Left ventricle myocardium inferior (tissue), 1 donor: ENCODE results near the gene SPON1. TPM values are rescaled to one million over a fixed set of nuclear protein-coding genes. Genes with fewer than 3 reads are reported as not detected.
"Not testable (repeated sequence)": the region's sequence is repeated elsewhere in the genome, so short reads cannot be mapped to it uniquely, and the experiment has no call there.

Source experiments
- DNase-seq: peaks from one replicate; pipeline ENCODE4 v3.0.0-alpha.2; 2020
- H3K27ac ChIP-seq: fragments of 200-600 bp; replicated peaks from 2 replicates; pipeline ENCODE4 v1.8.0; 2021
- H3K27me3 ChIP-seq: fragments of 200-600 bp; 2 replicates; pipeline ENCODE4 v1.8.0; 2021; ENCODE audit warnings: low read depth
- H3K36me3 ChIP-seq: fragments of 200-600 bp; 2 replicates; pipeline ENCODE4 v1.8.0; 2021
- H3K4me1 ChIP-seq: fragments of 200-600 bp; 2 replicates; pipeline ENCODE4 v1.8.0; 2021
- H3K4me3 ChIP-seq: fragments of 200-600 bp; 2 replicates; pipeline ENCODE4 v1.8.0; 2021; ENCODE audit warnings: mild to moderate bottlenecking, moderate library complexity
- H3K9me3 ChIP-seq: fragments of 200-600 bp; replicated peaks from 2 replicates; pipeline ENCODE4 v1.8.0; 2021
- CTCF ChIP-seq: fragments of 200-600 bp; IDR thresholded peaks from 2 replicates; pipeline ENCODE4 v1.8.0; 2021; ENCODE audit warnings: antibody characterized with exemption, mild to moderate bottlenecking, borderline replicate concordance
- intact Hi-C: fragments of 100-400 bp; cut with micrococcal nuclease; formaldehyde crosslinking; loops from one replicate; pipeline ENCODE4 v1.11.0; 2022
- total RNA-seq: library from RNA; stranded (reverse); fragmentation: NEBNext Ultra II Directional; extraction: Animal tissue kit (Norgen Biotek cat#: 25700); gene quantifications from one replicate; pipeline ENCODE4 v1.2.1, GENCODE V29; 2021
- donor health status: DM: no; HTN: yes; CAD: no; lungs with severe emphysema.

SPON1 gene
- total RNA-seq, 1 donor from 2014 or later: 9.4 TPM

- no peak for DNase-seq
- intact Hi-C loops: no loop called here
- TF ChIP-seq CTCF: no peak
- H3K36me3 ChIP-seq: no peaks in the 10 kb centered on the region
- H3K4me1 ChIP-seq: no peaks in the 10 kb centered on the region
- peak overlapping the region; percentile 60 for H3K27ac ChIP-seq
- no peak overlapping the region for H3K4me3 ChIP-seq
- peaks cover 12% of the 10 kb centered on the region for H3K9me3 ChIP-seq
- peaks cover 46% of the 10 kb centered on the region for H3K27me3 ChIP-seq
Measured at GRCh38 chr11:14081581-14082231, 119.2 kb downstream of the SPON1 start.

- Histone ChIP-seq H3K4me3 (no peak overlapping the region), H3K9me3 (peaks cover 12% of the 10 kb centered on the region), H3K27me3 (peaks cover 49% of the 10 kb centered on the region), H3K4me1 (no peaks in the 10 kb centered on the region), H3K36me3 (no peaks in the 10 kb centered on the region), H3K27ac (peak overlapping the region; percentile 60)
- no peak for DNase-seq
- no peak for TF ChIP-seq CTCF
- intact Hi-C loops: no loop called here
Measured at GRCh38 chr11:14082338-14082737, 119.8 kb downstream of the SPON1 start.

- H3K4me3 ChIP-seq, H3K27ac ChIP-seq, H3K4me1 ChIP-seq, H3K36me3 ChIP-seq, intact Hi-C loops, DNase-seq: not testable (repeated sequence)
- peaks cover 51% of the 10 kb centered on the region for H3K27me3 ChIP-seq
- H3K9me3 ChIP-seq: peaks cover 12% of the 10 kb centered on the region
Measured at GRCh38 chr11:14088861-14089260, 126.3 kb downstream of the SPON1 start.

GRCh38 chr11:14089690-14090462, 127.4 kb downstream of the SPON1 start:
- DNase-seq: no peak
- no peak overlapping the region for H3K27ac ChIP-seq

GRCh38 chr11:14090631-14091030, 128.1 kb downstream of the SPON1 start:
- H3K4me3 ChIP-seq, H3K36me3 ChIP-seq, intact Hi-C loops, H3K4me1 ChIP-seq, H3K9me3 ChIP-seq, H3K27ac ChIP-seq, DNase-seq: not testable (repeated sequence)
- H3K27me3 ChIP-seq: peaks cover 46% of the 10 kb centered on the region

More at GRCh38 chr11:14089690-14090462, 127.4 kb downstream of the SPON1 start:
- Histone ChIP-seq H3K4me3 (no peak overlapping the region), H3K27me3 (peaks cover 46% of the 10 kb centered on the region), H3K9me3 (peaks cover 6% of the 10 kb centered on the region), H3K4me1 (no peaks in the 10 kb centered on the region), H3K36me3 (no peaks in the 10 kb centered on the region)
- no peak for TF ChIP-seq CTCF
- intact Hi-C loops: no loop called here

- Histone ChIP-seq H3K27ac (no peak overlapping the region), H3K27me3 (peaks cover 50% of the 10 kb centered on the region), H3K4me3 (no peak overlapping the region), H3K4me1 (no peaks in the 10 kb centered on the region), H3K36me3 (no peaks in the 10 kb centered on the region), H3K9me3 (no peaks in the 10 kb centered on the region)
- intact Hi-C loops: no loop called here
- no peak for TF ChIP-seq CTCF
- no peak for DNase-seq
Measured at GRCh38 chr11:14093065-14093464, 130.5 kb downstream of the SPON1 start.
